ENCODE results near the gene EEA1.

GRCh38 chr12:92796650-92797049, 132.4 kb downstream of the EEA1 start:
- no peak for TF ChIP-seq CTCF (IDR thresholded peaks at IDR 0.05; ENCODE audit: low read length)
- TF ChIP-seq EZH2 (IDR thresholded peaks at IDR 0.05; ENCODE audit: borderline replicate concordance, low read length) = no peak
